Heart left ventricle (tissue), 16 donors: ENCODE measurements around the gene PTPRCAP. TPM values are rescaled to one million over a fixed set of nuclear protein-coding genes. Genes with fewer than 3 reads are reported as not detected.

Experiments
- ATAC-seq, 4 donors: fragments of 200-7000 bp; cut with Tn5 transposase; one replicate each; pipeline ENCODE4 v1.9.1; 2020 to 2022; ENCODE audit warnings: moderate library complexity in 4 of 4, mild to moderate bottlenecking in 3 of 4, moderate number of reproducible peaks in 1 of 4
- DNase-seq, 5 donors: peaks; one replicate each; pipeline ENCODE4 v3.0.0-alpha.2; 2020
- H3K27ac ChIP-seq, 12 donors: fragments of 200-600 bp; sonication (generic) in 4 of 12; one replicate each; pipeline versions ENCODE4 v1.5.0 to v1.8.0; 2016 to 2022; ENCODE audit warnings: mild to moderate bottlenecking in 2 of 12
- H3K27me3 ChIP-seq, 9 donors: fragments of 200-600 bp; sonication (generic) in 2 of 9; one replicate each; pipeline versions ENCODE4 v1.5.1 to v1.8.0; 2016 to 2022; ENCODE audit warnings: mild to moderate bottlenecking in 3 of 9
- H3K36me3 ChIP-seq, 9 donors: fragments of 200-600 bp; sonication (generic) in 2 of 9; one replicate each; pipeline versions ENCODE4 v1.5.0 to v1.8.0; 2018 to 2022; ENCODE audit warnings: mild to moderate bottlenecking in 2 of 9
- H3K4me1 ChIP-seq, 12 donors: fragments of 200-600 bp; sonication (generic) in 4 of 12; one replicate each; pipeline versions ENCODE4 v1.5.0 to v1.8.0; 2016 to 2022; ENCODE audit warnings: mild to moderate bottlenecking in 3 of 12
- H3K4me3 ChIP-seq, 12 donors: fragments of 200-600 bp; sonication (generic) in 4 of 12; one replicate each; pipeline versions ENCODE4 v1.5.0 to v1.8.0; 2017 to 2022; ENCODE audit warnings: mild to moderate bottlenecking in 9 of 12, moderate library complexity in 4 of 12
- H3K9me3 ChIP-seq, 12 donors: fragments of 200-600 bp; sonication (generic) in 4 of 12; one replicate each; pipeline versions ENCODE4 v1.5.0 to v1.8.0; 2016 to 2022; ENCODE audit warnings: mild to moderate bottlenecking in 1 of 12
- CTCF ChIP-seq, 12 donors: fragments of 200-600 bp; sonication (generic) in 4 of 12; IDR thresholded peaks; one replicate each; pipeline versions ENCODE4 v1.5.0 to v1.8.0; 2018 to 2022; ENCODE audit warnings: antibody characterized with exemption in 12 of 12, mild to moderate bottlenecking in 5 of 12
- POLR2A ChIP-seq, 2 donors: fragments of 450-650 bp; IDR thresholded peaks; one replicate each; pipeline ENCODE4 v1.6.1; 2017; ENCODE audit warnings: antibody characterized with exemption in 2 of 2, mild to moderate bottlenecking in 2 of 2, moderate library complexity in 2 of 2
- WGBS, 4 donors: extraction: QIAGEN DNeasy Blood & Tissue Kit in 2 of 4; methylation state at CpG; one replicate each; pipeline versions ENCODE4 v1.1.5 to v1.1.7; 2013 to 2018; 5-methylcytosine and 5-hydroxymethylcytosine counted together
- intact Hi-C, 10 donors: fragments of 100-400 bp; cut with DNase I; formaldehyde crosslinking; loops; one replicate each; pipeline versions ENCODE4 v1.11.1 to v1.14.2; 2022
- polyA plus RNA-seq, 2 donors: library from polyadenylated mRNA; stranded (reverse); fragments of 200-250 nt; gene quantifications; one replicate each; pipeline ENCODE4 v1.2.3, GENCODE V29; 2013
- total RNA-seq, 9 donors: library from RNA; depleted of rRNA in 2 of 9; stranded (reverse); fragments of >200 nt in 2 of 9; fragmentation: NEBNext Ultra II Directional in 3 of 9; extraction: Animal tissue kit (Norgen Biotek cat#: 25700) in 3 of 9; gene quantifications; one replicate each; pipeline versions ENCODE4 v1.1.0 to v1.2.4, GENCODE V29; 2016 to 2023
- donor health status: ischemic (EF 13 %, LVEDD 7.1; RV severe dilation, severe dysfunction).
- donor health status: healthy with polysubstance abuse.
- donor health status: DM: no; HTN: yes; CAD: no.
- donor health status: DM: no; HTN: no; CAD: no.
- donor health status: ischemic (EF 25% LVEDD 6.9; RV normal size, moderate dysfunction).
- donor health status: ischemic (EF 25% LVEDD 5.7; RV mildly dilated, moderate dysfunction).
- donor health status: healthy.
- donor health status: DM: yes; HTN: yes; CAD: no.
- donor health status: ischemic (EF 35%, LVEDD 5.7; RV mildly dilated, moderate dysfunction).
- donor health status: nonischemic (EF 11% LVEDD 7.7; RV severe dilation, severe dysfunction).
- donor health status: DM: yes; HTN: yes; CAD: no.
- donor health status: PGD.
- donor health status: ischemic (EF 29% LVEDD 5.4; RV normal size, mild dysfunction).
- donor health status: nonischemic (EF 23%, LVEDD 6.1; RV moderate dilation, normal function).

Gene PTPRCAP
- total and polyA plus RNA-seq, 11 donors: 0.50 to 11.0 (median 1.3) TPM

GRCh38 chr11:67412495-67413179 is 24.8 kb downstream of the PTPRCAP start:
- 61 to 83% (median 76%) methylated on average over 5 to 9 of the region's 9 CpGs for WGBS, 4 donors
- Histone ChIP-seq H3K27ac (no peak overlapping the region), H3K36me3 (no peaks in the 10 kb centered on the region), H3K4me1 (peaks cover 3 to 52% (median 17%) of the 10 kb centered on the region in 12 donors), H3K4me3 (no peak overlapping the region), H3K27me3 (peaks cover 0 to 56% (median 16%) of the 10 kb centered on the region in 9 donors), H3K9me3 (no peaks in the 10 kb centered on the region)
- intact Hi-C loops: no loop called here
- no peak for DNase-seq
- no peak for ATAC-seq
- TF ChIP-seq CTCF (IDR thresholded peaks at IDR 0.05) (no peak), POLR2A (IDR thresholded peaks at IDR 0.05) (no peak)

- H3K4me1 ChIP-seq: peaks cover 0 to 43% (median 12%) of the 10 kb centered on the region in 12 donors
- no peaks in the 10 kb centered on the region for H3K9me3 ChIP-seq
- ATAC-seq: no peak
- no peak for TF ChIP-seq CTCF (IDR thresholded peaks at IDR 0.05)
- TF ChIP-seq POLR2A (IDR thresholded peaks at IDR 0.05): no peak
- WGBS, 4 donors: 64 to 71% (median 66%) methylated on average over 7 of the region's 7 CpGs
- no peak overlapping the region for H3K4me3 ChIP-seq
- H3K27me3 ChIP-seq: peaks cover 0 to 56% (median 16%) of the 10 kb centered on the region in 9 donors
- no peak for DNase-seq
- no peaks in the 10 kb centered on the region for H3K36me3 ChIP-seq
- no peak overlapping the region for H3K27ac ChIP-seq
- intact Hi-C loops: no loop called here
Observed at GRCh38 chr11:67411785-67412152, 25.7 kb downstream of the PTPRCAP start.

GRCh38 chr11:67410984-67411784 is 26.3 kb downstream of the PTPRCAP start:
- H3K27me3 ChIP-seq: peaks cover 0 to 56% (median 16%) of the 10 kb centered on the region in 9 donors
- intact Hi-C loops: no loop called here
- peaks cover 0 to 37% (median 8%) of the 10 kb centered on the region in 12 donors for H3K4me1 ChIP-seq

More at GRCh38 chr11:67410984-67411784, 26.3 kb downstream of the PTPRCAP start:
- Histone ChIP-seq H3K36me3 (no peaks in the 10 kb centered on the region), H3K9me3 (no peaks in the 10 kb centered on the region), H3K27ac (no peak overlapping the region), H3K4me3 (no peak overlapping the region)
- TF ChIP-seq POLR2A (IDR thresholded peaks at IDR 0.05) (no peak), CTCF (IDR thresholded peaks at IDR 0.05) (no peak)
- DNase-seq (no peak), ATAC-seq (no peak)
- WGBS, 4 donors: 72 to 82% (median 76%) methylated on average over 17 of the region's 17 CpGs
